Central memory CD4-positive, alpha-beta T cell (primary cell): ENCODE data around the gene EEF2K.

Experiments used
- DNase-seq: peaks from one replicate; pipeline ENCODE4 v3.0.0; 2022

The EEF2K gene

GRCh38 chr16:22320572-22321339, 114.7 kb downstream of the EEF2K start:
- no peak for DNase-seq

- peak; percentile 68 for DNase-seq
These were observed 115.4 kb downstream of the EEF2K start for GRCh38 chr16:22321340-22322001.

GRCh38 chr16:22322021-22322471, 116.0 kb downstream of the EEF2K start:
- DNase-seq: no peak

- DNase-seq: no peak
These were observed 116.7 kb downstream of the EEF2K start for GRCh38 chr16:22322741-22323140.

- no peak for DNase-seq
These were observed 117.3 kb downstream of the EEF2K start for GRCh38 chr16:22323173-22323958.

GRCh38 chr16:22323959-22324786, 118.1 kb downstream of the EEF2K start:
- no peak for DNase-seq

- DNase-seq: no peak
These were observed 118.9 kb downstream of the EEF2K start for GRCh38 chr16:22324787-22325597.

- no peak for DNase-seq
These were observed 119.7 kb downstream of the EEF2K start for GRCh38 chr16:22325598-22326368.

- DNase-seq: no peak
These were observed 120.2 kb downstream of the EEF2K start for GRCh38 chr16:22326369-22326652.

- no peak for DNase-seq
These were observed 120.8 kb downstream of the EEF2K start for GRCh38 chr16:22326771-22327445.

- no peak for DNase-seq
These were observed 121.3 kb downstream of the EEF2K start for GRCh38 chr16:22327446-22327775.

GRCh38 chr16:22328081-22328725, 122.1 kb downstream of the EEF2K start:
- DNase-seq: no peak

GRCh38 chr16:22329199-22329695, 123.2 kb downstream of the EEF2K start:
- DNase-seq: no peak

GRCh38 chr16:22330326-22330725, 124.2 kb downstream of the EEF2K start:
- DNase-seq: no peak

- DNase-seq: no peak
These were observed 127.4 kb downstream of the EEF2K start for GRCh38 chr16:22333457-22333994.

GRCh38 chr16:22335668-22336246, 129.7 kb downstream of the EEF2K start:
- no peak for DNase-seq

GRCh38 chr16:22336581-22336980, 130.5 kb downstream of the EEF2K start:
- no peak for DNase-seq

- no peak for DNase-seq
These were observed 131.0 kb downstream of the EEF2K start for GRCh38 chr16:22337045-22337444.
